ENCODE measurements around the gene LGALS14.

GRCh38 chr19:39679791-39680168 is 24.5 kb upstream of the LGALS14 start:
- TF ChIP-seq, protein P1, sequence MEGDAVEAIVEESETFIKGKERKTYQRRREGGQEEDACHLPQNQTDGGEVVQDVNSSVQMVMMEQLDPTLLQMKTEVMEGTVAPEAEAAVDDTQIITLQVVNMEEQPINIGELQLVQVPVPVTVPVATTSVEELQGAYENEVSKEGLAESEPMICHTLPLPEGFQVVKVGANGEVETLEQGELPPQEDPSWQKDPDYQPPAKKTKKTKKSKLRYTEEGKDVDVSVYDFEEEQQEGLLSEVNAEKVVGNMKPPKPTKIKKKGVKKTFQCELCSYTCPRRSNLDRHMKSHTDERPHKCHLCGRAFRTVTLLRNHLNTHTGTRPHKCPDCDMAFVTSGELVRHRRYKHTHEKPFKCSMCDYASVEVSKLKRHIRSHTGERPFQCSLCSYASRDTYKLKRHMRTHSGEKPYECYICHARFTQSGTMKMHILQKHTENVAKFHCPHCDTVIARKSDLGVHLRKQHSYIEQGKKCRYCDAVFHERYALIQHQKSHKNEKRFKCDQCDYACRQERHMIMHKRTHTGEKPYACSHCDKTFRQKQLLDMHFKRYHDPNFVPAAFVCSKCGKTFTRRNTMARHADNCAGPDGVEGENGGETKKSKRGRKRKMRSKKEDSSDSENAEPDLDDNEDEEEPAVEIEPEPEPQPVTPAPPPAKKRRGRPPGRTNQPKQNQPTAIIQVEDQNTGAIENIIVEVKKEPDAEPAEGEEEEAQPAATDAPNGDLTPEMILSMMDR (IDR thresholded peaks at IDR 0.05) = no peak
- TF ChIP-seq E2F5 (CRISPR knock-in tag; IDR thresholded peaks at IDR 0.05) = no peak
- no peak for TF ChIP-seq KAT7 (CRISPR knock-in tag; IDR thresholded peaks at IDR 0.05; ENCODE audit: borderline replicate concordance)
- TF ChIP-seq TP53 (CRISPR knock-in tag; IDR thresholded peaks at IDR 0.05) = no peak
- no peak for TF ChIP-seq NR3C1 (CRISPR knock-in tag; conservative IDR thresholded peaks at IDR 0.05; ENCODE audit: low read depth)
- no peak for TF ChIP-seq NFE2L1 (CRISPR knock-in tag; IDR thresholded peaks at IDR 0.05)
- no peak for TF ChIP-seq CREM (CRISPR knock-in tag; IDR thresholded peaks at IDR 0.05)
- TF ChIP-seq ERG (CRISPR knock-in tag; IDR thresholded peaks at IDR 0.05) = no peak
- TF ChIP-seq, protein P2, sequence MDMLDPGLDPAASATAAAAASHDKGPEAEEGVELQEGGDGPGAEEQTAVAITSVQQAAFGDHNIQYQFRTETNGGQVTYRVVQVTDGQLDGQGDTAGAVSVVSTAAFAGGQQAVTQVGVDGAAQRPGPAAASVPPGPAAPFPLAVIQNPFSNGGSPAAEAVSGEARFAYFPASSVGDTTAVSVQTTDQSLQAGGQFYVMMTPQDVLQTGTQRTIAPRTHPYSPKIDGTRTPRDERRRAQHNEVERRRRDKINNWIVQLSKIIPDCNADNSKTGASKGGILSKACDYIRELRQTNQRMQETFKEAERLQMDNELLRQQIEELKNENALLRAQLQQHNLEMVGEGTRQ (CRISPR knock-in tag; IDR thresholded peaks at IDR 0.05) = no peak
- TF ChIP-seq IRF2 (CRISPR knock-in tag; IDR thresholded peaks at IDR 0.05; ENCODE audit: borderline replicate concordance, low read depth) = no peak
- no peak for TF ChIP-seq JUN (CRISPR knock-in tag; IDR thresholded peaks at IDR 0.05)
- no peak for TF ChIP-seq ZNF317 (CRISPR knock-in tag; IDR thresholded peaks at IDR 0.05; ENCODE audit: borderline replicate concordance, low read depth)
- no peak for TF ChIP-seq SMAD3 (CRISPR knock-in tag; IDR thresholded peaks at IDR 0.05; ENCODE audit: borderline replicate concordance)
